ENCODE results near the gene FLT3.

The FLT3 gene

GRCh38 chr13:28046981-28047380, 53.4 kb downstream of the FLT3 start:
- no peak for DNase-seq (ENCODE audit: low read depth)
- no peak overlapping the region for H3K4me3 ChIP-seq (ENCODE audit: low read depth, low read length)
- TF ChIP-seq CTCF (IDR thresholded peaks at IDR 0.05; ENCODE audit: insufficient read depth, low read depth, low read length, missing control alignments), result no peak

DNA sequence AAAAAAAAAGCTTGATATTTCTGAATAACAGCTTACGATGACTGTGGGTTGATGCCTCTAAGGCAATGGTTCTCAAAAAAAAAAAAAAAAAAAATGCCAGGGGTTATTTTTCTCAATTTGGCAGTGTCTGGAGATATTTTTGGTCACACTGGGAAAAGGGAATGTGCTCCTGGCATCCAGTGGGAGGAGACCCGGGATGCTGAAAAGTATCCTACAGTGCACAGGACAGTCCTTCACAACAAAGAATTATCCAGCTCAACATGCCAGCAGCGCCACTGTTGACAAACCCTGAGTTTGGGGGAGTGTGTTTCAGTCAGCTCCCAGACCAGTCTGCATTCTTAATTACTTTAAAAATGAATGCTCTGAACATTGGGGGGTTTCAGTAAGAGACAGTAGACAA, 54.5 kb downstream of the FLT3 start:
- H3K4me3 ChIP-seq (ENCODE audit: low read depth, low read length), result no peak overlapping the region
- DNase-seq (ENCODE audit: low read depth), result no peak
- TF ChIP-seq CTCF (IDR thresholded peaks at IDR 0.05; ENCODE audit: insufficient read depth, low read depth, low read length, missing control alignments), result no peak

- TF ChIP-seq CTCF (IDR thresholded peaks at IDR 0.05; ENCODE audit: insufficient read depth, low read depth, low read length, missing control alignments), result no peak
- DNase-seq (ENCODE audit: low read depth), result no peak
- H3K4me3 ChIP-seq (ENCODE audit: low read depth, low read length), result no peak overlapping the region
Observed at GRCh38 chr13:28044608-28045007, 55.8 kb downstream of the FLT3 start.

- no peak for DNase-seq (ENCODE audit: low read depth)
- no peak overlapping the region for H3K4me3 ChIP-seq (ENCODE audit: low read depth, low read length)
- no peak for TF ChIP-seq CTCF (IDR thresholded peaks at IDR 0.05; ENCODE audit: insufficient read depth, low read depth, low read length, missing control alignments)
Observed at GRCh38 chr13:28043224-28043623, 57.2 kb downstream of the FLT3 start.

- no peak for DNase-seq (ENCODE audit: low read depth)
- TF ChIP-seq CTCF (IDR thresholded peaks at IDR 0.05; ENCODE audit: insufficient read depth, low read depth, low read length, missing control alignments), result no peak
- H3K4me3 ChIP-seq (ENCODE audit: low read depth, low read length), result no peak overlapping the region
Observed at GRCh38 chr13:28041501-28041900, 58.9 kb downstream of the FLT3 start.

DNA sequence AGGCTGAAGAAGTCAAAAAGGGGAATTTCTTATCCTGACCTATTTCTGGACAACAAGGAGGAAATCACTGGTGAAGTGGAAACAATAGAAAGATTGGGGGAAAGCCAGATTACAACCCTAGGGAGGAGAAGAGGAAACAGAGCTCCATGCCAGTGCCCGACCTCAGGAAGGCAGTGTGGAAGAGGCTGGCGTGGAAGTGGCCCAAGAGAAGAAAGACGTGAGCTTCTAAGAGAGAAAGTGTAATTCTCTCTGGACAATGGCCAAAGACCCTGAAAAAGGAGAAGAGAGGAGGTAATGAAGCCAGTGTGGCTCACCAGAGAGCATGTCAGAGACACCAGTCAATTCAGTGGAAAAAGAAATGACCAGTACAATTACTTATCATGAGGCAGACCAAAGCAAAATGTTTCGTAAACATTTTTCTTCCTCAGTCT, 59.3 kb downstream of the FLT3 start:
- no peak for TF ChIP-seq CTCF (IDR thresholded peaks at IDR 0.05; ENCODE audit: insufficient read depth, low read depth, low read length, missing control alignments)
- DNase-seq (ENCODE audit: low read depth), result no peak
- no peak overlapping the region for H3K4me3 ChIP-seq (ENCODE audit: low read depth, low read length)

- no peak for TF ChIP-seq CTCF (IDR thresholded peaks at IDR 0.05; ENCODE audit: insufficient read depth, low read depth, low read length, missing control alignments)
- no peak overlapping the region for H3K4me3 ChIP-seq (ENCODE audit: low read depth, low read length)
- no peak for DNase-seq (ENCODE audit: low read depth)
Observed at GRCh38 chr13:28037399-28037798, 63.0 kb downstream of the FLT3 start.

Data from GM12865 (cell line).